Measurements from ENCODE around the gene YY1.

The YY1 gene

GRCh38 chr14:100240668-100241032, 1.7 kb downstream of the YY1 start:
- FAIRE-seq = no peak
- no peak for DNase-seq (ENCODE audit: insufficient read length, low spot score)

- DNase-seq (ENCODE audit: insufficient read length, low spot score) = no peak
- FAIRE-seq = no peak
Observed at GRCh38 chr14:100241279-100241678, 2.3 kb downstream of the YY1 start.

GRCh38 chr14:100243020-100243419, 4.1 kb downstream of the YY1 start:
- no peak for FAIRE-seq

GRCh38 chr14:100246809-100247428, 8.0 kb downstream of the YY1 start:
- FAIRE-seq = no peak
- DNase-seq (ENCODE audit: insufficient read length, low spot score) = peak; percentile 61

More at GRCh38 chr14:100243020-100243419, 4.1 kb downstream of the YY1 start:
- no peak for DNase-seq (ENCODE audit: insufficient read length, low spot score)

GRCh38 chr14:100250732-100251465, 12.0 kb downstream of the YY1 start:
- FAIRE-seq = no peak

GRCh38 chr14:100252684-100253083, 13.7 kb downstream of the YY1 start:
- DNase-seq (ENCODE audit: insufficient read length, low spot score) (no peak), FAIRE-seq (no peak)

More at GRCh38 chr14:100250732-100251465, 12.0 kb downstream of the YY1 start:
- DNase-seq (ENCODE audit: insufficient read length, low spot score) = no peak

- FAIRE-seq = no peak
Observed at GRCh38 chr14:100256339-100256895, 17.5 kb downstream of the YY1 start.

GRCh38 chr14:100261621-100262020, 22.7 kb downstream of the YY1 start:
- DNase-seq (ENCODE audit: insufficient read length, low spot score) = no peak
- FAIRE-seq = no peak

More at GRCh38 chr14:100256339-100256895, 17.5 kb downstream of the YY1 start:
- no peak for DNase-seq (ENCODE audit: insufficient read length, low spot score)

GRCh38 chr14:100262545-100262944, 23.6 kb downstream of the YY1 start:
- FAIRE-seq = no peak
- DNase-seq (ENCODE audit: insufficient read length, low spot score) = no peak

- FAIRE-seq = no peak
- DNase-seq (ENCODE audit: insufficient read length, low spot score) = no peak
Observed at GRCh38 chr14:100263141-100263540, 24.2 kb downstream of the YY1 start.

- no peak for FAIRE-seq
- no peak for DNase-seq (ENCODE audit: insufficient read length, low spot score)
Observed at GRCh38 chr14:100267990-100268389, 29.0 kb downstream of the YY1 start.

- DNase-seq (ENCODE audit: insufficient read length, low spot score) = no peak
- no peak for FAIRE-seq
Observed at GRCh38 chr14:100268591-100269207, 29.8 kb downstream of the YY1 start.

- FAIRE-seq (no peak), DNase-seq (ENCODE audit: insufficient read length, low spot score) (no peak)
Observed at GRCh38 chr14:100271247-100271939, 32.4 kb downstream of the YY1 start.

GRCh38 chr14:100274250-100274649, 35.3 kb downstream of the YY1 start:
- DNase-seq (ENCODE audit: insufficient read length, low spot score) (no peak), FAIRE-seq (no peak)

- DNase-seq (ENCODE audit: insufficient read length, low spot score) (no peak), FAIRE-seq (no peak)
Observed at GRCh38 chr14:100275214-100275613, 36.3 kb downstream of the YY1 start.

GRCh38 chr14:100278702-100279101, 39.8 kb downstream of the YY1 start:
- FAIRE-seq = no peak
- DNase-seq (ENCODE audit: insufficient read length, low spot score) = peak; percentile 71

- no peak for DNase-seq (ENCODE audit: insufficient read length, low spot score)
- no peak for FAIRE-seq
Observed at GRCh38 chr14:100279133-100279532, 40.2 kb downstream of the YY1 start.

- FAIRE-seq (no peak), DNase-seq (ENCODE audit: insufficient read length, low spot score) (no peak)
Observed at GRCh38 chr14:100279563-100279962, 40.6 kb downstream of the YY1 start.

GRCh38 chr14:100281286-100282082, 42.5 kb downstream of the YY1 start:
- FAIRE-seq (no peak), DNase-seq (ENCODE audit: insufficient read length, low spot score) (no peak)

GRCh38 chr14:100282083-100282350, 43.1 kb downstream of the YY1 start:
- DNase-seq (ENCODE audit: insufficient read length, low spot score) (no peak), FAIRE-seq (no peak)

Measured in HTR-8/SVneo (cell line).